Brain microvascular endothelial cell (primary cell): ENCODE data around the gene SLC4A4.

Source experiments
- DNase-seq: peaks from one replicate; pipeline ENCODE4 v3.0.0-alpha.2; 2020
- H3K27ac ChIP-seq: fragments of 250-450 bp; sonication (Bioruptor Pico); 2 replicates; pipeline ENCODE4 v1.5.1; 2020; ENCODE audit warnings: mild to moderate bottlenecking, moderate library complexity
- H3K27me3 ChIP-seq: fragments of 250-450 bp; sonication (Bioruptor Pico); replicated peaks from 2 replicates; pipeline ENCODE4 v1.5.1; 2020; ENCODE audit warnings: mild to moderate bottlenecking
- H3K36me3 ChIP-seq: fragments of 250-450 bp; sonication (Bioruptor Pico); replicated peaks from 2 replicates; pipeline ENCODE4 v1.5.1; 2020; ENCODE audit warnings: mild to moderate bottlenecking
- H3K4me3 ChIP-seq: 2 replicates; pipeline ENCODE4 v1.5.1; 2011; ENCODE audit warnings: low read depth, mild to moderate bottlenecking, control low read depth, low read length, moderate library complexity
- in situ Hi-C: cut with HindIII; loops from 2 replicates; pipeline ENCODE4 v1.10.0; 2017; ENCODE audit warnings: low sequenced_read_pairs, low pct_ligation_motif_present
- TF ChIP-seq, protein P1 (sequence below): IDR thresholded peaks from 2 replicates; pipeline ENCODE4 v1.5.1; 2011; ENCODE audit warnings: low read depth, mild to moderate bottlenecking, moderate library complexity, low read length, control low read depth, inconsistent platforms; ENCODE audit errors: missing control alignments

The SLC4A4 gene

GRCh38 chr4:71441186-71442169 lies 102.7 kb downstream of the SLC4A4 start:
- TF ChIP-seq, protein P1, sequence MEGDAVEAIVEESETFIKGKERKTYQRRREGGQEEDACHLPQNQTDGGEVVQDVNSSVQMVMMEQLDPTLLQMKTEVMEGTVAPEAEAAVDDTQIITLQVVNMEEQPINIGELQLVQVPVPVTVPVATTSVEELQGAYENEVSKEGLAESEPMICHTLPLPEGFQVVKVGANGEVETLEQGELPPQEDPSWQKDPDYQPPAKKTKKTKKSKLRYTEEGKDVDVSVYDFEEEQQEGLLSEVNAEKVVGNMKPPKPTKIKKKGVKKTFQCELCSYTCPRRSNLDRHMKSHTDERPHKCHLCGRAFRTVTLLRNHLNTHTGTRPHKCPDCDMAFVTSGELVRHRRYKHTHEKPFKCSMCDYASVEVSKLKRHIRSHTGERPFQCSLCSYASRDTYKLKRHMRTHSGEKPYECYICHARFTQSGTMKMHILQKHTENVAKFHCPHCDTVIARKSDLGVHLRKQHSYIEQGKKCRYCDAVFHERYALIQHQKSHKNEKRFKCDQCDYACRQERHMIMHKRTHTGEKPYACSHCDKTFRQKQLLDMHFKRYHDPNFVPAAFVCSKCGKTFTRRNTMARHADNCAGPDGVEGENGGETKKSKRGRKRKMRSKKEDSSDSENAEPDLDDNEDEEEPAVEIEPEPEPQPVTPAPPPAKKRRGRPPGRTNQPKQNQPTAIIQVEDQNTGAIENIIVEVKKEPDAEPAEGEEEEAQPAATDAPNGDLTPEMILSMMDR, result no peak
- Histone ChIP-seq H3K36me3 (no peaks in the 10 kb centered on the region), H3K27ac (no peak overlapping the region), H3K4me3 (no peak overlapping the region), H3K27me3 (no peaks in the 10 kb centered on the region)
- DNase-seq, result no peak
- in situ Hi-C loops, result no loop called here

GRCh38 chr4:71442336-71442735 lies 103.5 kb downstream of the SLC4A4 start:
- Histone ChIP-seq H3K36me3 (no peaks in the 10 kb centered on the region), H3K4me3 (no peak overlapping the region), H3K27me3 (no peaks in the 10 kb centered on the region), H3K27ac (no peak overlapping the region)
- DNase-seq, result no peak
- TF ChIP-seq, protein P1, result no peak
- in situ Hi-C loops, result no loop called here

- DNase-seq, result no peak
- H3K4me3 ChIP-seq, result no peak overlapping the region
- no peak overlapping the region for H3K27ac ChIP-seq
- H3K27me3 ChIP-seq, result no peaks in the 10 kb centered on the region
- in situ Hi-C loops, result no loop called here
- H3K36me3 ChIP-seq, result no peaks in the 10 kb centered on the region
- TF ChIP-seq, protein P1, result no peak
Observed at GRCh38 chr4:71444395-71444794, 105.6 kb downstream of the SLC4A4 start.

- H3K27ac ChIP-seq, result no peak overlapping the region
Observed at GRCh38 chr4:71445811-71446210, 107.0 kb downstream of the SLC4A4 start.

DNA sequence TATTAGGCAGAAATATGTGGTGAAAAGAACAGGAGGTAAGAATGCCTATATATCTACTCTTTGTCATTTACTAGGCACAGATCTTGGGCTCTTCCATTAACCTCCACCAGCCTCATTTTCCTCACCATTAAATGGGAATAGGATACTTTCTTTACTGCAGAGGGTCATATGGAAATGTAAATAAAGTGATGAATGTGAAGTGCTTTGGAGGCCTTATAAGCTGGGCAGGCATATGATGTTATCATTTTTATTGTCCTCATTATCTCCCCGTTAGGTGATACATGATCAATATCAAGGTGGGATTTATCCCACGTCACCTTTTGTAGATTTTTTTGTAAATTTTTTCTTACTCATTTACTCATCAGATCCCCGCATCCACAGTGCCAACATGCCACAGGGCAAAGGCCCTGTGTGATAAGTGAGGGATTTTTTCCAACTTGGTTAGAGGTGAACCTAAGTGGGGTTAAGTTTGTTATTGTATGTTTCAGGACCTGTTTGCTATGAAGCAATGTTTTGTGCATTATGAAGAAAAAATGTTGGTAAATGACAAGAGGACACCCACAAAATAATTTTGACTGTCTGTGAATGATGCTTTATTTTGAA lies 107.8 kb downstream of the SLC4A4 start:
- TF ChIP-seq, protein P1, result no peak
- in situ Hi-C loops, result no loop called here
- no peak for DNase-seq
- H3K36me3 ChIP-seq, result no peaks in the 10 kb centered on the region
- no peak overlapping the region for H3K27ac ChIP-seq
- no peak overlapping the region for H3K4me3 ChIP-seq
- no peaks in the 10 kb centered on the region for H3K27me3 ChIP-seq

More at GRCh38 chr4:71445811-71446210, 107.0 kb downstream of the SLC4A4 start:
- TF ChIP-seq, protein P1, result no peak
- Histone ChIP-seq H3K4me3 (no peak overlapping the region), H3K27me3 (no peaks in the 10 kb centered on the region), H3K36me3 (no peaks in the 10 kb centered on the region)
- in situ Hi-C loops, result no loop called here
- no peak for DNase-seq
